NK-92 (cell line): ENCODE results near the gene HAPLN3.

ENCODE experiments used
- DNase-seq: peaks from one replicate; lab custom pipeline; 2025; ENCODE audit not compliant: unreplicated experiment; lab: John Stamatoyannopoulos, UW

Gene HAPLN3

DNA sequence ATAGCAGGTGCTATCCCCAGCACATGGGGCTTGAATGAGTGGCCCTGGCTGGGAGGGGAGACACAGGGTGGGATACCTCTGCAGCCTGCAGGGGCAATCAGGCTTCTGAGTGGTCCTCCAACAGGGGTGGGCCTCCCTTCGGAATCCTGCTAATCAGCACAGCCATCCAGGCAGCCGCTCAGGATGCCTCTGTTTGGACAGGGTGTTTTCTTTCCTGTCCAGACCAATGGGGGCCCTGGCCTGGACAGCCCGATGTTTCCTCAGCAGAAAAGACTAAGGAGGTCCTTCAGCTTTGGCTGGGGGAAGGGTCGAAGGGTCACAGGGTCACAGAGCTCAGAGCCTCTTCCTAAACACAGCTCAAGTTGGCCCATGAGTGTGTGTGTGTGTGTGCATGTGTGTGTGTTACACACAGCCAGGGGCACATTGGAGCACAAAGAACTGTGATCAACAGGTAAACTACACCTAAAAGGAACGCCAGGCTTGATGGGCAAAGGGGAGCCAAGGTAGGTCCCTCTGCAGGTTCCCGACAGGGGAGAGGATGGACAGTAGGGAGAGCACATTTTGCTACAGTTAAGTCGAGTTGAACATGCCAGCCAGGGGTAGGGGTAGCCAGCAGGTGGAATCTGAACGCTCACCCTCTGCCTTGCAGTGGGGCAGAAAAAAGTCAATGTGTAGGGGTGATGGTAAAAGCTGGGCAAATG is 1.1 kb upstream of the HAPLN3 start:
- DNase-seq: no peak

DNA sequence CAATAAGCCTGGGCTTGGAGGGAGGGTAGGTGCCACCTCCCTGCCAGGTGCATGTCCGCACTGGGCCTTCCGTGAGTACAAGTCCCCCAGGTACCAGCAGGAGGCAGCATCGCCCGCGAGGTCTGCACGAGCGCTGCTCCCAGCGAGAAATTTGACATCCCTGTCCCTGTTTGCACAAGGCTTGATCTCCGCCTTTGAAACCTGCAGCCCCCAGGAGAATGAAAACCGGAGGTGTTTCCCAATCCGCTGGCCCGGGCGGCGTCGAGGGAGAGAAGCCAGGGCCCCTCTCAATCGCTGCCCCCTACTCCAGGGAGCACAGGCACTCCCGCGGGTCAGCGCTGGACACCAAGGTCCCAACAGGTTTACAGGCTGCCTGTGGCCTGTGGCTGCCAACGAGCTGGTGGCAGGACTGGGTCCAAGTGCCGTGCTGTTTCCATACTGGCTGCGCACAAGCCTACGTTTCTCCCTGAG is 961 bp downstream of the HAPLN3 start:
- no peak for DNase-seq

DNA sequence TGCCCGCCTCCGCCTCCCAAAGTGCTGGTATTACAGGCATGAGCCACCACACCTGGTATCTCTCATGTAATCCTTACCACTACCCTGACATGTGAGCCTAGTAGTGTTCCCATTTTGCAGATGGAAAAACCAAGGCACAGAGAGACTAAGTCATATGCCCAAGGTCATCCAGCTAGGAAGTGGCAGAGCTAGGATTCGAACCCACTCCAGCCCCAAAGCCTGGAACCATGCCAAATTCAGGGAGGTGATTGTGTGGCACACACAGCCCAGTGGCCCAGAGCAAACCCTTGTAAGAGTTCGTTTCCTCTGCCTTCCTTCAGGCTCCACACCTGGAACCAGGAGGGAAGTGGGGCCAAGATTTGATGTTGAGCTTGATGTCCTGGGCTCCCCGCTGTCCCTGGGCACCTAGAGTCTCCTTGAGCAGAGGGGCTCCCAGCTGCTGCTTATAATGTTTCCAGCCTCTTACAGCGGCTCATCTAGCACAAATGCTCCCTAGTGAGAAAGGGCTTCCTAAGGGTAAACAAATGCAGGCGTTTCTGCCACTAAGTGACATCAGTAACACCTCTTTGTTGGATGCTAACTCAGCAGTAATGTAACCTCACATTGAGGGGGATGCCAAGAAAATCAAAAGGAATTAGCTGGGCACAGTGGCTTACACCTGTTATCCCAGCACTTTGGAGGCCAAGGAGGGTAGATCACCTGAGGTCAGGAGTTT is 3.6 kb downstream of the HAPLN3 start:
- no peak for DNase-seq

DNA sequence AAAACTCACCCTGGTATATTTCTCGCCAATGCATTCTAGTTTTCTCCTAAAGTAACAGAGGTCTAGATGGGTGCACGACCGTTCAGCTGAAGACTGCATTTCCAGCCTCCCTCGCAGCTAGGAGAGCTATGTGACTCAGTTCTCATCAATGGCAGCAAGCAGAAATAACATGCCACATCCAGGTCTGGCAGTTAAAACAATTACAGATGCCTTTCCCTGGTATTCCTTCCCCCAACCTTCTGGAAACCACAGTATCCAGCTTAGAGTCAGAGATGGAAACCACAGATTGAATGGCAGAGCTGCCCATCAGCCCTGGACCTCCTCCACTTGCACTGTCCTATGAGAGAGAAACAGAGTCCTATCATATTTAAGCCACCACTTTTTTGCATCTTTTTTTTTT is 4.8 kb downstream of the HAPLN3 start:
- no peak for DNase-seq

DNA sequence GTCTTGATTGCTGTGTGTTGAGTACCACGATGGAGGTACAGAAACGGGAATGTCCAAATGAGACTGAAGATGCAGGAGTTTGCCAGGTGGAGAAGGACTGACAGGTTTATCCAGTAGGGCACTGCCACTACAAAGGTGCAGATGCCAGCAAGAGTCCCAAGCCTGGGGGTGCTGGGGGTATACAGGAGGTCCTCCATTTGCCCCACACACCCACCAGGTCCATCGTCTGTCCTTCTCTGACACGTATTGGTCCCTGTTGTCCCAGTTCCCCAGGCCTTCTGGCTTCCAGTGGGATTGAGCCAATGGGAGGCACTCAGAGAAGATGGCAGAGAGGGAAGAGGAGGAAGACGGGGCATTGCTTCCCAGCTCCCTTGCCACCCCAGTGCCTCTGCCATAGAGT is 6.6 kb downstream of the HAPLN3 start:
- no peak for DNase-seq

DNA sequence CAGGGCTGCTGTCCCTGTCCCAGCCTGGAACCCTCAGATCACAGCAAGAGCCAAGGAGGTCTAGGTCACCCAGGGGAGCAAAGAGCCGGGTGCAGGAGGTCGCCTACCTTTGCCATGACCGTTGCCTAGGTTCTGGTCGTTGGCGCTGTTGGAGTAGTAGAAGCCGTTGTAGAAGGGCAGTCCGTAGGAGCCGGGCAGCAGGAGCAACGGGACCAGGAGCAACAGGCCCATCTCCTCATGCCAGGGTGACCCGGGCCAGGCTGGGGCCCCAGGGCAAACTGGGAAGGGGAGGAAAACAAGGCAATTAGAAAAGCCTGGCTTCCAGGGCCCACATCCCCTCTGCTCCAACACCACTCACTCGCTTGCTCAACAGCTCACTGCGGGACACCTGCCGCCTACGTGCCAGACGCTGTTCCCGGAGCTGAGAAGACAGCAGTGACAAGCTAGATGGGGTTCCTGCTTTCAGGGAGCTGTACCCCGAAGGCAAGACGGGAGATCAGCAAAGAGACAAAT is 8.2 kb downstream of the HAPLN3 start:
- no peak for DNase-seq

DNA sequence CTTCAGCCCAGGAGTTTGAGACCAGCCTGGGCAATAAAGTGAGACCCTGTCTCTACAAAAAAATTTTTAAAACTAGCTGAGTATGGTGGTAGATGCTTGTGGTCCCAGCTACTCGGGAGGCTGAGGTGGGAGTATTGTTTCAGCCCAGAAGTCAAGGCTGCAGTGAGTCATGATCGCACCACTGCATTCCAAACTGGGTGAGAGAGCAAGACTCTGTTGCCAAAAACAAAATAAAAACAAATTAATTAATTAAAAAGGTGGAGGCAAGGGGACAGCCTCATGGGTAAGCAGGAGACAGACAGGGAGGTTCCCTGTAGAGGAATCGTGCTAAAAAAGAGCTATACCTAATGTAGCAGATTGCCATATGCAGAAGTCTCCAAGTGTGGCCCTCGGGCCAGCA is 12.6 kb downstream of the HAPLN3 start:
- DNase-seq: no peak

DNA sequence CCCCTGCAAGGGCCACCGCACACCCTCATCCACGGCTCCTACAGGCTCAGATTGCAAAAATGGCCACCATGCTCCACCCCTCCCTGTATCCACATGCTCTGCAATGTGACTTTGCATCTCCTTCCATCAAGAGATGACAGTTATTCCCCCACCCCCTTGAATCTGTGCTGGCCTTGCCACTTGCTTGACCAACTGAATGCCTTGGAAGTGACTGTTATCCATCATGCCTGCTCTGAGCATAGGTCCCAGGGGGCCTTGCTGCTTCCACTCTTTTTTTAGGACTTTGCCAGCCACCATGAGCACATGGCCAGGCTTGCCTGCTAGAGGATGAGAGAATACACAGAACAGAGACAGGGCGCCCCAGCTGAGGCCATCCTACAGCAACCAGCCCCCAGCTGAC is 13.6 kb downstream of the HAPLN3 start:
- no peak for DNase-seq

DNA sequence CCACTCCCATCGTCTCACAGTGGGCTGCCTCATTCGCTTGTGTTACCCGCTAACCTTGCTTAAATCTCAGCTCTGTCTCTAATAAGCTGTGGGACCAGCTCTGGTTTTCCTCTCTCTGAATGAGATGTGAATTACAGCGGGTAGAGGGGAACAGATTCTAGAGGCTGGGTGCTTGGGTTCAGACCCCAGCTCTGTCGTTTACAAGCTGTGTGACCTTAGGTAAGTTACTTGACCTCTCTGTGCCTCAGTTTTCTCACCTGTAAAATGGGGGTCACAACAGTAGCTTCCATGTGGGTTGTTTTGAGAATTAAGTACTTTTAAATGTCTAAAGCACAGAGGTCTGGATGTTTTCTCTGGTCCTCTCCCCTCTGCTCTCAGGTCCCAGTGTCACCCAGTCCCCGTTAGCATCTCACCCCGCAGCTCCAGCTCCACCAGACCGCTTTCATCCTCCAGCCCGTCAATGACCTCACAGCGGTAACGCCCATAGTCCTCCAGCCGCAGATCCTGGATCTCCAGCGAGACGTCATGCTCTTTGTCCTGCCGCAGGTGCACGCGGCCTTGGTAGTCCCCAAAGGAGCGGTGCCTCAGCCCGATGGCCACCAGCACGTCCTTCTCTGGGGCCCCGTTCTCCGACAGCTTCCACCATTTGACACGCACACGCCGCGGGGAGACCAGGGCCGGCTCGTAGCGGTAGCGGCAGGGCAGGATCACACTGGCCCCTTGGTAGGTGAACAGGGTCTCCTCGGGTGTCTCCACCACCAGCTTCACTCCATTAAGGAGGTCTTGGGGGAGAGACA is 14.2 kb downstream of the HAPLN3 start:
- DNase-seq: no peak

DNA sequence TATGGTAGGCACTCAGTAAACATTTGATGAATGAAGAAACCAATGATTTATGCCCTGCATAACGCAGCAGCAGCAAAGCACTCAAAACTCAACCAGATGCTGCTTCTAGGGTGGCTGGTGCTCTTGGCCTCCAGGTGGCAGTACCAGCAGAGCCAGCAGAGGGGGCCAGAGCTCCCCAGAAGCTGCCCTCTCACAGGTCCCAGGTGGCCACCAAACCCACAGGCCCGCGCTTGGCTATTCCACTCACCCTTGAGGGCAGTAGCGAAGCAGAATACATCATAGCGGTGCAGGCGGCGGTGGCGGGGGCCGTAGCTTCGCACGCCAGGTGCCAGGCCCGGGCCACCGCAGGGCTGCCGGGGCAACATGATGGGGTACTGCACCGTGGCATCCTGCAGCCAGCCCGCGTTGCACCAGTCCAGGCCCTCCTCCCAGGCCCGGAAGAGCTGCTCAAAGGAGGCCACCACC is 16.6 kb downstream of the HAPLN3 start:
- no peak for DNase-seq

DNA sequence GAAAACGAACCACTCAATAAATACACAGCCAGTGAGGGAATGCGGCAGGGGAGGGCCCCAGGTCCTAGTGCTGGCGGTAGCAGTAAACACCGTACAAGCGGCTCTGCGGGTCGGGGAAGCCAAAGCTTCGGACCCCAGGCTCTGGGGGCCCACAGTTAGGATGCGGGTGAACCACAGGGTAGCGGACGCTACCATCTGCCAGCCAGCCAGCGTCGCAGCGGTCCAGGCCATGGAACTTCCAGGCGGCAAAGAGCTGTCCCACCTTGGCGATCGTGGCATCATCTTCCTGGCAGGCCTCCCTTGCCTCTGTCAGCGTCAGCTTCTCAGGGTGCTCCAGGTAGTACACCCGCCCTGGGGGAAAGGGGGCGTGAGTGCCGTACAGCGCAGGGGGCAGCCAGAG is 17.4 kb downstream of the HAPLN3 start:
- DNase-seq: no peak

DNA sequence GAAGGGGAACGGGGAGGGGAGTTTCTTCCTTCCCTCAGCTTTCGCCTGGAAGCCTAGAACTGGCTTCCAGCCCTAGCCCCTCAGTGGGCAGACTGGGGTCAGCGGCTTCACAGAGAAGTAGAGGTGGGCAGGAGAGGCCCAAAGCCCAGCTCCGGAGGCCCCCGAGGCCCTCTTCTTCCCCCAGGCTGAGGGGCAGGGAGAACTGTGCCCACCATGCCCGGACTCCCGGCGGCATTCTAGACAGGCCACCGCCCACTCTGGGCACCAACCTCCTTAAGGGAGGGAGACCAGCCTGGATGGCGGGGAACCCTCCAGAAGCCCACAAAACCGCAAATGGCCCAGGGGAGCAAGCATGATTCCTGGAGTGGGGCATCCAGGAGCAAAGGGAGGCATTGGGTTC is 17.9 kb downstream of the HAPLN3 start:
- no peak for DNase-seq

DNA sequence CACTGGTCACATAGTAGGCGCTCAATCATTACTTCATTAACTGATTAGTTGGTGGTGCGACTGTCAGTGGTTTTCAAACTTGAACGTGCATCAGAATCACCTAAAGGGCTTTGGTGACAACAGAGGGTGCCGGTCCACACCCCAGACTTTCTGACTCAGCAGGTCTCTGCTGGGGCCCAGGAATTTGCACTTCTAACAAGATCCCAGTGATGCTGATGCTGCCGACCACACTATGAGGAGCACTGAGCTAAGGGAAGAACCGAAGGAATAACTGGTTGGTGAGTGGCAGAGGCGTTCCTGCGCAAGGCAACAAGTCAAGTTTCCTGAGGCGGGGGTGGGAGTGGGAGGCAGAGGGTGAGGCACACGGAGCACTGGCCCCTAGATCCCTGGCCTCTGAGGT is 18.8 kb downstream of the HAPLN3 start:
- no peak for DNase-seq

DNA sequence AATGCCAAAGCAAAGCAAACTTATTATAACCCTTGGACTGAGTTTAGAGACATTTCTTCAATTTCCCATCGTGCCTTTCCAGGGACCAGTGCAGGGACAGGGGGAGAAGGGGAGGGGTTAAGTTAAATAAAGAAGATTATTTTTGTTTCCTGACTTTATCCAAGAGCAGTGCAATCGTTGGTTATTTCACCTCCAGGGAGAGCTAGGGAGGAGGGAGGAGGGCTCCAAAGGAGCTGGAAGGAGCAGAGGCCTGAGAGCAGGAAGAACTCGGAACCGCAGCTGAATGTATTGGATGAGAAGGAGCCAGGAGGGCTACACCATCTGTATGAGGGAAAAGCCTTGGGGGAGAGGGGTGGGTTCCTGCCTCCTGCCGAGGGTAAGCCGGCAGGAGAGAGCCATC is 20.7 kb downstream of the HAPLN3 start:
- no peak for DNase-seq

DNA sequence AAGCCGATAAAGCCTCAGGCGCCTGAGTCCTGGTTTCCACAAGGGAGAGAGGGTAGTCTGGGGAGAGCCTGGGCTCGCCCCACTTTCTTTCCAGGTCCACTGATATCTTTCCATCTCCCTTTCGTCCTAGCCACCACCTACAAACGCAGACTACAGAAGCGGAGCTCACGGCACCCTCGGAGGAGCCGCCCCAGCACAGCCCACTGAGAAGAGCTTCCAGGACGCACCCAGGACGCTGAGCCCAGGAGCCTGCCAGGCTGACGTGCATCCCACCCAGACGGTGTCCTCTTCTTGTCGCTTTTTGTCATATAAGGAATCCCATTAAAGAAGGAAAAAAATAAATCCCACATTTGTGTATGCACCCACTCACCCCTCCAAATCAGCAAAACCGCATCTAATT is 21.1 kb downstream of the HAPLN3 start:
- no peak for DNase-seq

DNA sequence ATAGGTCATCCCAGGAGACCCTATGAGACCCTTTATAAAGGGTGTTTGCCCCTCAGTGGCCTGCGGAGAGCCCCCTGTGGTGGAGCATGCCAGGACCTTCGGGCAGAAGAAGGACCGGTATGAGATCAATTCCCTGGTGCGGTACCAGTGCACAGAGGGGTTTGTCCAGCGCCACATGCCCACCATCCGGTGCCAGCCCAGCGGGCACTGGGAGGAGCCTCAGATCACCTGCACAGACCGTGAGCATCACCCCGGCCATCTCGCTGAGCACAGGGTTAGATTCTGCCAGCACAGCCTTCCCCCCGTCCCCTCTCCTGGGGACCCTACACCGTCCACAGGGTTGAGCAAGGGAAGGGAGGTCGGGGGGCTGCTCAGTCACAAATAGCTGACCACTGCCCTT is 21.6 kb downstream of the HAPLN3 start:
- no peak for DNase-seq

DNA sequence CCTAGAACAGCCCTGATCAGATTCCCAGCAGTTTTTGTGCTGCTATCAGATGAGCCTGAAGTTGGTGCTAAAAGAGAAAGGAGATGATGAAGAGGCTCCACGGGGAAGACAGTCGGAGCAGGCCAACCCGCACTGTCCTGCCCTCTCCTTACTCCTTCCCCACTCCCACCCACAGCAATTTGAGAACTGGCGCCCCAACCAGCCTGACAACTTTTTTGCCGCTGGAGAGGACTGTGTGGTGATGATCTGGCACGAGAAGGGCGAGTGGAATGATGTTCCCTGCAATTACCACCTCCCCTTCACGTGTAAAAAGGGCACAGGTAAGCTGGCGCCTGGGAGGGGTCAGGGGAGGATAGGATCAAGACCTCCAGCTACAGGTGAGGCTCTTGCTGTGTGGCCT is 22.6 kb downstream of the HAPLN3 start:
- no peak for DNase-seq

DNA sequence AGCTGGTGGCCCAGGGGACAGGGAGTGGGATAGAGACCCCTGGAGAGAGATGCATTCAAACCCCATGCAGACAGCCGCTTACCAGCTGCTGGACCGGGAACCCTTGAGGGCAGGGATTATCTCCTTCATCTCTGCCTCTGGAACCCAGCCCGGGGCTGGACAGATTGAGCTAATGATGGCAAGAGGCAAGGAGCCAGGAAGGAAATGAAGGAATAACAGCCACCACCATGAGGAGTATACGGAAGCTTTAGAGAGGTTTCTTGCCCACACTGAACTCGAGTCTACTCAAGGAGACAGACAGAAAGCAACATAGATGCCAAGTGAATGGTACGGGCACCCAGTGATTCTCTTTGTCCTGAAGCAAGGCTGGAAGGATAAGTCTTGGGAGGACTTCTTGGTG is 23.2 kb downstream of the HAPLN3 start:
- DNase-seq: no peak

DNA sequence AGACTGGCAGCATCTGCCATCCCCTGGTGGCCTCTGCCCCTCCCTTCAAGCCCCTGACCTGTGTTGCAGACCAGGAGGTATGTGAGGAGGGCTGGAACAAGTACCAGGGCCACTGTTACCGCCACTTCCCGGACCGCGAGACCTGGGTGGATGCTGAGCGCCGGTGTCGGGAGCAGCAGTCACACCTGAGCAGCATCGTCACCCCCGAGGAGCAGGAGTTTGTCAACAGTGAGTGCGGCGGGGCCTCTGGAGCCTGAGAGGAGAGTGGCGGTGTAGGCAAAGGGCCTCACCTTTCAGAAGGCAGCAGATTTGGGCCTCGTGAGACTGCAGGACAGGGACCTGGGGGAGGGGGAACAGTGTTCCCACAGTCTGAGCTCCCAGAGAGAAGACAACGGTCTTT is 24.0 kb downstream of the HAPLN3 start:
- no peak for DNase-seq

DNA sequence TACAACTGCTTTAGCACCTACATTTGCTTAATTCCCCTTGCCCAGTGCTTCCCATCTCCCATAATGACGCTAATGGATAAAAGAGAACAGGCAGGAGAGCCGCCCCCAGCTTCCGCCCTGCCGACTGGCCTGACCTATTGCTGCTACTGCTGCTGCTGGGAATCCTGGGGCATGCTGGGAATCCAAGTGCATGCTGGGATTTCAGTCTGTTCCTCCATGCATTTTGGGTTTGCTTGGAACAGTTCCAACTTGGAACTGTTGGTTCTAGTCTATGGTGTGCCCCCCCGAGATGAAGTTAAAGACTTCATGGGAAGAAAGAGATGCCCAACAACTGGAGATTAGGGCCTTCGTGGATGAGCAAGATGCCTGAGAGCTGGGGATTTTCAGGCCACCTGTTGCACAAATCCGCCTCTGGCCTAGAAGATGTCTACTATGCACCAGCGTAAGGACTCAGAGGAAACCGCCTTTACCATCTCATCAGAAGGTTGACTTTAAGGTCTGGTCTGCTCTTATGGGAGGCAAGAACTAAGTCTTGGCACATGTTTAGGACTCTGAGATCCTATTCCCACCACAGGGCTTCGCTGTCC is 29.0 kb downstream of the HAPLN3 start:
- DNase-seq: no peak

DNA sequence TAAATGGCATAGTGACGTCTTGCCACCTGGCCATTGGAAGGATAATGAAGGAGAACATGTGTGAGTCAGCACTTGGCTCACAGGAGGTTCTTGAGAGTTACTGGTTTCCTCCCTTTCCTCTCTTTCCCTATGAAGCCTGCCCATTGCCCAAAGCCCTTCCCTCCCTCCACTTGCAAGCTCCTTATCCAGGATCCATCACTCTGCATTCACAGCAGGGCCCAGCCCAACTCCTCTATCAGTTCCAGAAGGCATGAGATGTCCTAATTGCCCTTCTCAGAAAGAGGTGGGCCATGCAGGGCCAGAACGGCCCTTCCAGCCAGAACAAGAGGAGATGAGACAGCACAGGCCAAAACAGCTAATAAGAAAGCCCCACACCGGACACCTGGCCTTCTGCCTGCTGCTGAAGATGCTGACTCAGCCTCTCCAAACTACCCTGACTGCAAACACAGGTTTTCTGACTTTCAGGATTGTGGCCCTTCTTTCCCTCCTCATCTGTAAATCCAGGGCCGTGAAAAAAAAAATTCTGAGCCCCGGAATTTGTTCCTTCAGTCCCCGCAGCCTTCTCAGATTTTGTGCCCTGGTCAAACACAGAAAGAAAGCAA is 29.7 kb downstream of the HAPLN3 start:
- DNase-seq: no peak
